HUES48 (cell line): ENCODE results near the gene SCLY.

Experiments used
- H3K27ac ChIP-seq: one replicate; pipeline ENCODE4 v1.7.0; 2013; ENCODE audit warnings: low read depth, low read length, inconsistent platforms
- H3K27me3 ChIP-seq: 2 replicates; pipeline ENCODE4 v1.6.1; 2013; ENCODE audit warnings: mild to moderate bottlenecking, low read length; ENCODE audit not compliant: control insufficient read depth, insufficient read depth
- H3K36me3 ChIP-seq: 2 replicates; pipeline ENCODE4 v1.6.1; 2013; ENCODE audit warnings: low read length; ENCODE audit not compliant: control insufficient read depth, insufficient read depth
- H3K4me1 ChIP-seq: 2 replicates; pipeline ENCODE4 v1.6.1; 2013; ENCODE audit warnings: mild to moderate bottlenecking, low read length; ENCODE audit not compliant: control insufficient read depth, insufficient read depth
- H3K4me3 ChIP-seq: 2 replicates; pipeline ENCODE4 v1.5.1; 2013; ENCODE audit warnings: mild to moderate bottlenecking, low read depth, low read length
- H3K9ac ChIP-seq: 2 replicates; pipeline ENCODE4 v1.6.1; 2013; ENCODE audit warnings: mild to moderate bottlenecking, low read depth, low read length, moderate library complexity
- H3K9me3 ChIP-seq: 2 replicates; pipeline ENCODE4 v1.6.1; 2013; ENCODE audit warnings: low read length; ENCODE audit not compliant: control insufficient read depth, insufficient read depth

The SCLY gene

DNA sequence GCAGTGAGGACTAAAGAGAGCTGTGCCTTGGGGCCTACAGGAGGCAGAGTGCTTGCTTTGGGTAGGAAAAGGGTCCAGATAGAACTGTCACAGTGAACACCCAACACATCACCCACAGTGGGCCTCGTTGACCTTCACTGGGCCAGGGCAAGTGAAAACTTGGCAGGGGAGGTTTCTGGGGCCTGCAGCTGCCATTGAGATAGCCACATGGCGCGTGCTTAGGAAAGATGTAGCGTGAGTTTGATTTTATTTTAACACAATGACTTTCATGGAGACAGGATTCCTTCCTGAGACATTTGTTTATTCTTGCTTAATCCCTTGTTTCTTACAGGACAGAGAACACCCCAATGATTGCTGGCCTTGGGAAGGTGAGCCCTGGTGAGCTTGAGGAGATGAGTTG, 30.1 kb downstream of the SCLY start:
- Histone ChIP-seq H3K27me3 (no peaks in the 10 kb centered on the region), H3K4me1 (no peaks in the 10 kb centered on the region; the same call in 1 of the 2 replicates), H3K27ac (no peak overlapping the region), H3K9me3 (no peaks in the 10 kb centered on the region), H3K9ac (no peak overlapping the region), H3K36me3 (peaks cover 49% of the 10 kb centered on the region), H3K4me3 (no peak overlapping the region)

DNA sequence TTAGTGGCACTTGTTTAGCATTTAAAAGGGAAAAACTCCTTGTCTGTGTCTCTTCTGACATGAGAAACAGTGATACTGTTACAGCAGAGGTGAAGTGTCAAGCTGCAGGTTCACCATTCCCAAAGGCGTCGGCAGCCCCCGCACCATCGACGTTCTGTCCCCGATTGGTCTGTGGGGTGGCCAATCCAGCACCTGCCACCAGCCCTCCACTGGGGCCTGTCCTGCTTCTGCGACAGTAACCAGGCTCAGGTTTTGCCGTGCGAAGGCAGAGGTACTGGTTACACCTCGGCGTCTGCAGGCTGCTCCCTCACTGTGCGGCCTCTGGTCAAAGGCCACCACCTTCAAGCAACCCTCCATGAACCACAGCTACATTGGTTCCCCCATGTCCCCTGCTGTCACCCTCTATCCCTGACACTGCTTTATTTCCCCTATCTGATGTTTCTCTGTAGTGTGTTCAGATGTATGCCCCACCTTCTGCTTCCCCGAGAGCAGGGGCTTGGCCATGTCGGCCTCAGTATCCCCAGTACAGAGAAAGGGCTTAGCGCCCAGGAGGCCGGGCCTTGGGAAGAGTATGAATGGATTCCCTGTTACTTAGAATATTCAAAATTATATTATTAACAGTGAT, 30.7 kb downstream of the SCLY start:
- Histone ChIP-seq H3K27ac (no peak overlapping the region), H3K36me3 (peaks cover 43% of the 10 kb centered on the region)

DNA sequence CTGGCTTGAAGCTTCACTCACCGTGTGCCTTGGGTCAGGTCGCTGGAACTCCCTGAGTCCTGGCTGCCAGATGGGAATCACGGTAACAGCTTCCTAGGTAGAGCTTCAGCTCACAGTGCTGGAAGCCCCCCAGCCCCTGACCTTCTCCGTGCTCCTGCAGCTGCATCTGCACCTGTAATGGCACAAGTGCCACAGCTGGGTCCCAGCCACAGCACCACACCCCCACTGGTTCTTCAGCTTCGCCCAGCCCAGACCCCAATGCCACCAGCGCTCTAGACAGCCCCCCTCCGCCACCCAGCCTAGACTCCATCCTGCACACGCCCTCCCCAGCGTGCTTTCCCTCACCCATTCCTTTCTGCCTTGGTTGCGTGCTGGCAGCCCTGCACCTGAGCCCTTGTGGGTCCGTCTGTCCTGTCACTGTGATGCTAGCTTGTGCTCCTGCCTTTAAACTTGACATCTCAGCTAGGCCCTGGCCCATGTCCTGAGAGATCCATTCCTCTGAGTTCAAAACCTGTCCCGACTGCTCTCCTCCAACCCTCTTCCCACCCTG, 31.8 kb downstream of the SCLY start:
- Histone ChIP-seq H3K27ac (no peak overlapping the region), H3K9ac (no peak overlapping the region), H3K4me1 (peaks cover 8% of the 10 kb centered on the region; the same call in 1 of the 2 replicates), H3K27me3 (no peaks in the 10 kb centered on the region), H3K9me3 (no peaks in the 10 kb centered on the region), H3K4me3 (no peak overlapping the region), H3K36me3 (peaks cover 36% of the 10 kb centered on the region)

More for the DNA sequence above, 30.7 kb downstream of the SCLY start:
- Histone ChIP-seq H3K9ac (no peak overlapping the region), H3K27me3 (no peaks in the 10 kb centered on the region), H3K4me3 (no peak overlapping the region), H3K9me3 (no peaks in the 10 kb centered on the region), H3K4me1 (peaks cover 5% of the 10 kb centered on the region; the same call in 1 of the 2 replicates)

DNA sequence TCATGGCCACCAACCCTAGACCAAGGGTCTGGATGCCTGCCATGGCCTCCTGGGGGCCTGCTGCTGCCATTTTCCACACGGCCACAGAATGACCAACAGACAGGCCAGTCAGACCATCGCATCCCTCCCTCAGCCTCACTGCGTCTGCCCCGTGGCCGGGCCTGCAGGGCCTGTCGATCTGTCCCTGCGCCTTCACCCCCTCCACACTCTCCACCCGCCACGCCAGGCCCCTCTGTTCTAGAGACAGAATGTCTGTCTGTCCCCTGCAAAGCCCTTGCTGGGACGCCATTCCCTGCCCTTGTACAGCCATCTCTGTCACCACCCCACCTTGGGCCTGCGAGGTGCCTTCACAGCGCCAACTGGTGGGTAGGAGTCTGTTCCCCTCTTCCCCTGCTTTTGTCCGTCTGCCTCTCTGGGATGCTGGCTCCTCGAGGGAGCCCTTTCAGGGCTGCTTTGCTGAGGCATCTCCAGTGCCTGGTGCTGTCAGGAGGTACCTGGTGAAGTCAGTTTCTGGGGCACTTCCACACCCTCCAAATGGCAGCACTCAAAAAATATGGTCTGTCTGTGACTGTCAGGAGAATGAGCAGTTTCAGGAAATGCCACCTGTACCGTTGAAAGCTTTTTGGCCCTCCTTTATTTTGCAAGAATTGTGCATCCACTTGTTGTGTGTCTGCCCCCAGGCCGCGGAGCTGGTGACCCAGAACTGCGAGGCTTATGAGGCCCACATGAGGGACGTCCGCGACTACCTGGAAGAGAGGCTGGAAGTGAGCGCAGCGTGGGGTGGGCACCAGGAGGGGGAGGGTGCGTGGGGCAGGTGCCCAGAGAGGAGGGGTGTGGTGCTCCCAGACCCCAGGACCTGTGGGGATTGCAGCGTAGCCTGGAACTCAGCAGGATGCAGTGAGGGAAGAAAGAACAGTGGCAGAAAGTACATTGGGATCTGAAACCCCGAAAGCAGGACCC, 32.7 kb downstream of the SCLY start:
- Histone ChIP-seq H3K27me3 (no peaks in the 10 kb centered on the region), H3K36me3 (peaks cover 34% of the 10 kb centered on the region), H3K9ac (no peak overlapping the region), H3K9me3 (no peaks in the 10 kb centered on the region), H3K4me1 (peaks cover 8% of the 10 kb centered on the region; the same call in 1 of the 2 replicates), H3K27ac (no peak overlapping the region), H3K4me3 (no peak overlapping the region)

DNA sequence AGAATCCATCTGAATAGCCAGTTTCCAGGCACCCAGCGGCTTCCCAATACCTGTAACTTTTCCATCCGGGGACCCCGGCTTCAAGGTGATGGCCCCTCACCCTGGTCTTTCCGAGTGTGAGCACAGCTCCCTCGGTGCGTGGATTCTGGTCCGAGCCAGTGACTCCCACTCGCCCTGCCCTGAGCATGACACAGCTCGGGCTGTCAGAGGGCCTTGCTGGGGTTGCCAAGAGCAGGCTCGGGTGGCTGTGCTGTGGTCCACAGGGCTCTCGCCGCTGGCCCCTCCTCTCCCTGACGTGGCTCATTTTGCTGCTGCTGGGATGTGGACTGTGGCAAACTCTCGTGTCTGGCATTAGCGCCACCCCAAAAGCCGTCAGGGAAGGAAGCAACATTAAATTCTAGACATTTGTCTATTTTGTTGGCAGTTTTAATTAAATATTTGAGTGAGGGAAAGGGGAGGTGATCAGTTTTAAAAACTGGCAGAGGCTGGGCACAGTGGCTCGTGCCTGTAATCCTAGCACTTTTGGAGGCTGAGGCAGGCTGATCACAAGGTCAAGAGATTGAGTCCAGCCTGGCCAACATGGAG, 33.7 kb downstream of the SCLY start:
- Histone ChIP-seq H3K4me1 (peaks cover 8% of the 10 kb centered on the region; the same call in 1 of the 2 replicates), H3K4me3 (no peak overlapping the region), H3K9ac (no peak overlapping the region), H3K27me3 (no peaks in the 10 kb centered on the region), H3K36me3 (peaks cover 24% of the 10 kb centered on the region), H3K27ac (no peak overlapping the region), H3K9me3 (no peaks in the 10 kb centered on the region)

DNA sequence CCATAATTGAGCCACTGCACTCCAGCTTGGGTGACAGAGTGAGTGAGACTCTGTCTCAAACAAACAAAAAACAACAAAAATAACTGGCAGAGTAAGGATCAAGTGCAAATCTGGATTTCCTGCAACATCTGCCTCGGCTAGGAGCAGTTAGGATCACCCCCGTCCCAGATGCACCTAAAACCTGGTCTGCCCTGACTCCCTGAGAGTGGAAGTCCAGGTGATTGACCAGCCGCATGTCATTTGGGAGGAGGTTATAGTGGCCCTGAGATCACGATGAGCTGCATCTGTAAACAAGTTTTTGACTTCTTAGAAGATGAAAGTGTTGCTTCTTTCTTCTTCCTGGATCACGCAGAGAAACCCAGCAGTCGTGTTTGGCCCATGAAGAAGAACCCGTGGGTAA, 34.3 kb downstream of the SCLY start:
- H3K36me3 ChIP-seq: peaks cover 18% of the 10 kb centered on the region
- no peak overlapping the region for H3K9ac ChIP-seq
- no peak overlapping the region for H3K27ac ChIP-seq
- H3K4me1 ChIP-seq: peaks cover 8% of the 10 kb centered on the region; the same call in 1 of the 2 replicates
- H3K9me3 ChIP-seq: no peaks in the 10 kb centered on the region
- no peak overlapping the region for H3K4me3 ChIP-seq
- H3K27me3 ChIP-seq: no peaks in the 10 kb centered on the region

DNA sequence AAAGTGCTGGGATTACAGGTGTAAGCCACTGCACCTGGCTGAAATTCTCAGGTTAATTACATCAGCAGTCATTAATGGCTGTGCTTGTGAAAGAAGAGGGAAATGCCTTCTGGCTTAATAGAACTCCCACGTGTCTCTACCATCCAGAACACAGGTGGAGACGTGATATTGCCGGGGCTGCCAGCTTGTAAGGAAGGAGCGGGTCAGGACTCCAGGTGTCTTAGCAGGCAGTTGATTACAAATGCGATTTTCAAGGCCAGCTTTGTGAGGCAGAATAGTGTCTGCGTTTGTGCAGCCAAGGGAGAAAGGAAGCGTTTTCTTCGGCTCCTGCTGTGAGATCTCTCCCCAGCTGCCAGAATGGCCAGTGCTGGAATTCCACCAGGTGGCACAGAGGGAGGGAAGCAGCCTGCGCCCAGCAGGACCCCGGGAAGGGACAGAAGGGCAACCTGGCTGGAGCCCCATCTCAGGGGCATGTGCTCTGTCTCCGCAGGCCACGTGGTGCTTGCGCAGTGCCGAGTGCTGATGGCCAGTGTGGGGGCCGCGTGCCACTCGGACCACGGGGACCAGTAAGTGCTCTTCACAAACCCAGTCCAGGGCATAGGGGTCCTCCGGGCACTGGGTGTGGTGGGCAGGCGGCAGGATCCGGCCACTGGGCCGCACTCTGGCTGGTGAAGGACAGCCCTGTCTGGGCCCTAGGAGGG, 35.7 kb downstream of the SCLY start:
- peak overlapping the region; percentile 50 for H3K27ac ChIP-seq
- H3K27me3 ChIP-seq: no peaks in the 10 kb centered on the region

DNA sequence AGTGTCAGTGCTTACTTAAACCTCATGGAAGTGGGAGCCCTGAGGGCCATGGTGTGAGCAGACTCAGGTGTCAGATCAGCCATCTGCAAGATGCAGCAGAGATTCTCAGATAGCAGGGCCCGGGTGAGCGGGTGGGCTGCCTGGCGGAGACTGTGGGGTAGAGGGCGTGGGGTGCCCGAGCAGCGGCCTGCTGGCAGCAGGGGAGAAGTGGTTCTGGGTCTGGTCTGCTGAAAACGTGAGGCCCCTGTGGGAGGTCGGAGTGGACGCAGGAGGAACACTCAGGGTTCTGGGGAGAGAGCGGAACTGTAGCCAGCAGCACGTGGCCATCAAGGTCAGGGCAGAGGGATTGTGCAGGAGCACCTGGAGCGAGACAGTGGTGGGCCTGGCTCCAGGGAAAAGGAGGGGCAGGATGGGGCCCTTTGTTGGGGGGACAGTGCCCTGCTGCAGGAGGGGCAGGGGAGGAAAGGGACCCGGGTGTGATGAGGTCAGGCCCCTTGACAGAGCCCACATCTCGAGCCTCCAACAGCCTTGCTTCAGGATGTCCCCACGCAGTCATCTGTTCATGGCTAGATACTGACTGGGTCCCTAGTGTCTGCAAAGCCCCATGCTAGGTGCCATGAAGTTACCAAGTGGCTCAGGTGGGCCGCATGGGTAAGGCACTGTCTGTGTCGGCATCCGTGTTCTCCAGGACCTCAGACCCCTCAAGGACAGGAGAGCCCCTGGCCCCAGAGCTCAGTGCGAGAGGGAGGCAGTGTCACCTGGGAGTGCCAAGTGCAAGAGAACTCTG, 36.6 kb downstream of the SCLY start:
- Histone ChIP-seq H3K27me3 (no peaks in the 10 kb centered on the region), H3K4me1 (peaks cover 8% of the 10 kb centered on the region; the same call in 1 of the 2 replicates), H3K36me3 (0 out of 2 replicates have a peak, but pooled peaks cover 6% of the 10 kb centered on the region), H3K9ac (no peak overlapping the region), H3K9me3 (no peaks in the 10 kb centered on the region), H3K4me3 (no peak overlapping the region), H3K27ac (no peak overlapping the region)

More for the DNA sequence above, 35.7 kb downstream of the SCLY start:
- Histone ChIP-seq H3K9ac (no peak overlapping the region), H3K9me3 (no peaks in the 10 kb centered on the region), H3K4me1 (peaks cover 8% of the 10 kb centered on the region; the same call in 1 of the 2 replicates), H3K36me3 (peaks cover 8% of the 10 kb centered on the region), H3K4me3 (no peak overlapping the region)

DNA sequence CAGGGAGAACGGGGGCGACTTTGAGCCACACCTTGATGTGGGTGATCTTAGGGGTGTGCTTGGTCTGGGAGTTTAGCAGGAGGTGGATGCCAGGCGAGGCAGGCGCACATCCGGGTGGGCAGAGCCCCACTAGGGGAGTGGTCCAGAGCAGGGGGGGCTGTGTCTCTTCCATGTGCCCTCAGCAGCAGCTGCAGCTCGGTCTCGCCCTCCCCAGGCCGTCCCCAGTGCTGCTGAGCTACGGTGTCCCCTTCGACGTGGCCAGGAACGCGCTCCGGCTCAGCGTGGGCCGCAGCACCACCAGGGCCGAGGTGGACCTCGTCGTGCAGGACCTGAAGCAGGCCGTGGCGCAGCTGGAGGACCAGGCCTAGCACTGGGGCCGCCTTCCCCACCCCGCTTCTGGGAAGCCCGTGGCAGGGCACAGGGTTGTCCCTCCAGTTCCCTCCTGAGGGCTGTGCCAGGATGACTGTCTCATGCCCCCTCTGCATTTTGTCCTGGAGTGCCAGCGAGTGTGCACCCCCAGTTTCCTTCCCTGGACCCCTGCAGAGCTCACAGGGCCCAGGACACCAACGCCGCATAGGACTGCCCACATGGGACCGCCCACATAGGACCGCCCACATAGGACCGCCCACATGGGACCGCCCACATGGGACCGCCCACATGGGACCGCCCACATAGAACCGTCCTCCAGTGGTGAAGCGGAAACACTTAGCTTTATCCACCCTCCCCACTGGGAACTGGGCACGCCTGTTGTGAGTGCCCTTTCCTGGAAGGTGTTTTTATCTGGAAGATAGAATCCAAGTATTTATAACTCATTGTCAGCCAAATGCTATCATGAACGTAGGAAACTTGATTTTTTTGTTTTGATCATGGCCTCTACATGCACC, 37.4 kb downstream of the SCLY start:
- no peak overlapping the region for H3K4me3 ChIP-seq
- 0 out of 2 replicates have a peak, but pooled peaks cover 6% of the 10 kb centered on the region for H3K36me3 ChIP-seq
- H3K27ac ChIP-seq: no peak overlapping the region
- no peak overlapping the region for H3K9ac ChIP-seq
- H3K9me3 ChIP-seq: no peaks in the 10 kb centered on the region
- H3K27me3 ChIP-seq: no peaks in the 10 kb centered on the region
- H3K4me1 ChIP-seq: peaks cover 8% of the 10 kb centered on the region; the same call in 1 of the 2 replicates
